SK-N-SH treated with all-trans-retinoic acid at 6 μM for 48 hours (cell line): ENCODE data around the gene RAB11FIP4.

Experiments used
- ARNTL ChIP-seq: fragments of 450-650 bp; formaldehyde crosslinking; IDR thresholded peaks from 2 replicates; pipeline ENCODE4 v1.5.0; 2020; ENCODE audit warnings: low read depth, mild to moderate bottlenecking, moderate library complexity, borderline replicate concordance
- CREB5 ChIP-seq: fragments of 250-450 bp; sonication (Bioruptor Pico); IDR thresholded peaks from 2 replicates; pipeline ENCODE4 v1.5.1; 2020; ENCODE audit warnings: low read depth, mild to moderate bottlenecking, moderate library complexity
- CSRNP3 ChIP-seq: fragments of 250-450 bp; sonication (Bioruptor Pico); IDR thresholded peaks from 2 replicates; pipeline ENCODE4 v1.5.1; 2021; ENCODE audit warnings: mild to moderate bottlenecking, moderate library complexity
- ISL1 ChIP-seq: fragments of 250-450 bp; sonication (Bioruptor Pico); IDR thresholded peaks from 2 replicates; pipeline ENCODE4 v2.1.2; 2022; ENCODE audit warnings: mild to moderate bottlenecking, moderate library complexity
- PATZ1 ChIP-seq: fragments of 250-450 bp; sonication (Bioruptor Pico); IDR thresholded peaks from 2 replicates; pipeline ENCODE4 v1.8.0; 2020; ENCODE audit warnings: mild to moderate bottlenecking, moderate library complexity, borderline replicate concordance
- PPARA ChIP-seq: fragments of 250-450 bp; sonication (Bioruptor Pico); IDR thresholded peaks from 2 replicates; pipeline ENCODE4 v1.5.0; 2020; ENCODE audit warnings: mild to moderate bottlenecking, borderline replicate concordance
- RARB ChIP-seq: fragments of 250-450 bp; sonication (Bioruptor Pico); IDR thresholded peaks from 2 replicates; pipeline ENCODE4 v1.8.0; 2021; ENCODE audit warnings: mild to moderate bottlenecking, moderate library complexity
- TCF4 ChIP-seq: fragments of 250-450 bp; sonication (Bioruptor Pico); IDR thresholded peaks from 2 replicates; pipeline ENCODE4 v1.8.0; 2021; ENCODE audit warnings: mild to moderate bottlenecking, moderate library complexity, borderline replicate concordance
- ZFP3 ChIP-seq: fragments of 250-450 bp; sonication (Bioruptor Pico); IDR thresholded peaks from 2 replicates; pipeline ENCODE4 v1.5.0; 2020; ENCODE audit warnings: mild to moderate bottlenecking, moderate library complexity

GRCh38 chr17:31499771-31500554 is 108.5 kb downstream of the RAB11FIP4 start:
- TF ChIP-seq PPARA (no peak), TCF4 (no peak), ZFP3 (no peak), RARB (CRISPR knock-in tag) (no peak), PATZ1 (CRISPR knock-in tag) (no peak), CSRNP3 (CRISPR knock-in tag) (no peak), ISL1 (CRISPR knock-in tag) (no peak), ARNTL (CRISPR knock-in tag) (no peak), CREB5 (CRISPR knock-in tag) (no peak)
